Tibial nerve (tissue), 4 donors: ENCODE data around the gene DUS1L.

Experiments used
- CTCF ChIP-seq, 5 experiments: fragments of 200-600 bp in 3 of 5; fragments of 450-650 bp in 2 of 5; sonication (generic) in 3 of 5; IDR thresholded peaks; one replicate each; pipeline ENCODE4 v1.5.1; 2016 to 2019; ENCODE audit warnings: antibody characterized with exemption in 5 of 5, mild to moderate bottlenecking in 3 of 5, moderate library complexity in 2 of 5
- EP300 ChIP-seq, 2 donors: sonication (generic); formaldehyde crosslinking; IDR thresholded peaks; one replicate each; pipeline ENCODE4 v1.6.1; 2017; ENCODE audit warnings: antibody characterized with exemption in 2 of 2, mild to moderate bottlenecking in 1 of 2
- POLR2A ChIP-seq, 2 donors: fragments of 450-650 bp; IDR thresholded peaks; one replicate each; pipeline ENCODE4 v1.6.1; 2017; ENCODE audit warnings: antibody characterized with exemption in 2 of 2, mild to moderate bottlenecking in 2 of 2, moderate library complexity in 2 of 2

GRCh38 chr17:82065193-82065637 lies 389 bp downstream of the DUS1L start:
- no peak for TF ChIP-seq CTCF (IDR thresholded peaks at IDR 0.05)
- no peak for TF ChIP-seq POLR2A (IDR thresholded peaks at IDR 0.05)
- no peak for TF ChIP-seq EP300 (IDR thresholded peaks at IDR 0.05)
